HepG2 (cell line): ENCODE measurements around the gene NOL12. TPM values are rescaled to one million over a fixed set of nuclear protein-coding genes. Genes with fewer than 3 reads are reported as not detected.

Source experiments
- KAT8 ChIP-seq: IDR thresholded peaks from 2 replicates; pipeline ENCODE4 v1.6.1; 2016; ENCODE audit warnings: missing genetic modification reagents, missing compliant biosample characterization
- LCORL ChIP-seq, 2 experiments: fragments of 450-650 bp in 1 of 2; sonication (generic) in 1 of 2; formaldehyde crosslinking in 1 of 2; IDR thresholded peaks; 2 replicates each; pipeline versions ENCODE4 v1.5.0 to v1.6.1; 2017 to 2020; ENCODE audit warnings: antibody characterized with exemption in 1 of 2, missing genetic modification reagents in 1 of 2
- NBN ChIP-seq: fragments of 450-650 bp; conservative IDR thresholded peaks from 2 replicates; pipeline ENCODE4 v1.6.1; 2017
- PHF5A ChIP-seq: IDR thresholded peaks from one replicate; pipeline ENCODE4 v1.6.1; 2018; ENCODE audit warnings: low read depth, missing genetic modification reagents; ENCODE audit not compliant: unreplicated experiment
- POLR2G ChIP-seq: fragments of 200-400 bp; formaldehyde crosslinking; IDR thresholded peaks from 2 replicates; pipeline ENCODE4 v1.6.1; 2018; ENCODE audit warnings: mild to moderate bottlenecking, low read depth, low read length, moderate library complexity
- RNF2 ChIP-seq: fragments of 450-650 bp; conservative IDR thresholded peaks from 2 replicates; pipeline ENCODE4 v1.6.1; 2016; ENCODE audit warnings: low read depth
- SP1 ChIP-seq, 2 experiments: fragments of 450-650 bp in 1 of 2; sonication (generic) in 1 of 2; formaldehyde crosslinking in 1 of 2; IDR thresholded peaks; 2 replicates each; pipeline versions ENCODE4 v1.4.0 to v1.6.1; 2016 to 2020; ENCODE audit warnings: missing genetic modification reagents in 1 of 2
- TBX2 ChIP-seq: sonication (generic); formaldehyde crosslinking; IDR thresholded peaks from 2 replicates; pipeline ENCODE4 v1.5.0; 2020; ENCODE audit warnings: missing genetic modification reagents, mild to moderate bottlenecking, borderline replicate concordance
- TOE1 ChIP-seq: sonication (generic); formaldehyde crosslinking; IDR thresholded peaks from 2 replicates; pipeline ENCODE4 v1.4.0; 2020; ENCODE audit warnings: mild to moderate bottlenecking, missing genetic modification reagents
- ZBTB25 ChIP-seq: IDR thresholded peaks from 2 replicates; pipeline ENCODE4 v1.6.1; 2018; ENCODE audit warnings: missing genetic modification reagents
- ZNF282 ChIP-seq: fragments of 450-650 bp; IDR thresholded peaks from 2 replicates; pipeline ENCODE4 v1.6.1; 2018; ENCODE audit not compliant: partially characterized antibody
- ZNF343 ChIP-seq: sonication (generic); formaldehyde crosslinking; IDR thresholded peaks from 2 replicates; pipeline ENCODE4 v1.4.0; 2020; ENCODE audit warnings: mild to moderate bottlenecking, missing genetic modification reagents
- ZNF878 ChIP-seq: sonication (generic); formaldehyde crosslinking; IDR thresholded peaks from 2 replicates; pipeline ENCODE4 v1.8.1; 2023; ENCODE audit warnings: mild to moderate bottlenecking, missing genetic modification reagents, moderate library complexity
- polyA plus RNA-seq, 8 experiments: library from polyadenylated mRNA; depleted of rRNA in 3 of 8; stranded (reverse) in 7 of 8; unstranded in 1 of 8; fragments of >200 nt; fragmentation: Illumina TruSeq in 4 of 8; extraction: Trizol in 4 of 8; gene quantifications; 2 replicates each; pipeline versions ENCODE4 v1.2.1 to v1.2.3, GENCODE V29; 2011 to 2016; ENCODE audit warnings: low read depth in 4 of 8, missing spikeins in 1 of 8, mixed read lengths in 1 of 8; ENCODE audit not compliant: insufficient read depth in 1 of 8
- total RNA-seq, 5 experiments: library from RNA; depleted of rRNA; stranded (reverse); fragments of >200 nt; fragmentation: Illumina TruSeq; extraction: Trizol; gene quantifications; 2 replicates each; pipeline ENCODE4 v1.2.3, GENCODE V29; 2016; ENCODE audit warnings: low read depth in 1 of 5
- TF ChIP-seq, protein P1 (sequence below): sonication (generic); formaldehyde crosslinking; IDR thresholded peaks from 2 replicates; pipeline ENCODE4 v1.8.1; 2023; ENCODE audit warnings: mild to moderate bottlenecking, missing genetic modification reagents
- TF ChIP-seq, protein P2 (sequence below), 2 experiments: fragments of 450-650 bp in 1 of 2; sonication (generic) in 1 of 2; formaldehyde crosslinking; IDR thresholded peaks; 2 replicates each; pipeline versions ENCODE4 v1.5.0 to v1.8.0; 2020 to 2022; ENCODE audit warnings: mild to moderate bottlenecking in 1 of 2, missing genetic modification reagents in 1 of 2
- TF ChIP-seq, protein P3 (sequence below): sonication (generic); formaldehyde crosslinking; IDR thresholded peaks from 2 replicates; pipeline ENCODE4 v1.4.0; 2020; ENCODE audit warnings: low read depth, missing genetic modification reagents
- TF ChIP-seq, protein P4 (sequence below): IDR thresholded peaks from 2 replicates; pipeline ENCODE4 v1.6.1; 2016
- TF ChIP-seq, protein P5 (sequence below): sonication (generic); formaldehyde crosslinking; IDR thresholded peaks from 2 replicates; pipeline ENCODE4 v1.8.0; 2022; ENCODE audit warnings: mild to moderate bottlenecking, missing genetic modification reagents

NOL12 gene
- total and polyA plus RNA-seq, 2 of the 13 experiments (the other 11 are each of a cell fraction or from before 2014, with no cell fraction given), result 14.3 to 31.4 TPM

- TF ChIP-seq, protein P1, sequence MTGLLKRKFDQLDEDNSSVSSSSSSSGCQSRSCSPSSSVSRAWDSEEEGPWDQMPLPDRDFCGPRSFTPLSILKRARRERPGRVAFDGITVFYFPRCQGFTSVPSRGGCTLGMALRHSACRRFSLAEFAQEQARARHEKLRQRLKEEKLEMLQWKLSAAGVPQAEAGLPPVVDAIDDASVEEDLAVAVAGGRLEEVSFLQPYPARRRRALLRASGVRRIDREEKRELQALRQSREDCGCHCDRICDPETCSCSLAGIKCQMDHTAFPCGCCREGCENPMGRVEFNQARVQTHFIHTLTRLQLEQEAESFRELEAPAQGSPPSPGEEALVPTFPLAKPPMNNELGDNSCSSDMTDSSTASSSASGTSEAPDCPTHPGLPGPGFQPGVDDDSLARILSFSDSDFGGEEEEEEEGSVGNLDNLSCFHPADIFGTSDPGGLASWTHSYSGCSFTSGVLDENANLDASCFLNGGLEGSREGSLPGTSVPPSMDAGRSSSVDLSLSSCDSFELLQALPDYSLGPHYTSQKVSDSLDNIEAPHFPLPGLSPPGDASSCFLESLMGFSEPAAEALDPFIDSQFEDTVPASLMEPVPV (CRISPR knock-in tag), result no peak
- TF ChIP-seq TOE1, result no peak
- peak; percentile 69; the same call in 1 of the 2 replicates for TF ChIP-seq TBX2
- peak; percentile 27; the same call in 1 of the 2 replicates for TF ChIP-seq POLR2G
- no peak for TF ChIP-seq ZNF343 (CRISPR knock-in tag)
- TF ChIP-seq, protein P2, sequence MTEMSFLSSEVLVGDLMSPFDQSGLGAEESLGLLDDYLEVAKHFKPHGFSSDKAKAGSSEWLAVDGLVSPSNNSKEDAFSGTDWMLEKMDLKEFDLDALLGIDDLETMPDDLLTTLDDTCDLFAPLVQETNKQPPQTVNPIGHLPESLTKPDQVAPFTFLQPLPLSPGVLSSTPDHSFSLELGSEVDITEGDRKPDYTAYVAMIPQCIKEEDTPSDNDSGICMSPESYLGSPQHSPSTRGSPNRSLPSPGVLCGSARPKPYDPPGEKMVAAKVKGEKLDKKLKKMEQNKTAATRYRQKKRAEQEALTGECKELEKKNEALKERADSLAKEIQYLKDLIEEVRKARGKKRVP (CRISPR knock-in tag; IDR thresholded peaks at IDR 0.05), result 0 out of 4 replicates have a peak, but pooled peaks of 1 of the 2 experiments have one; percentile 13
- no peak for TF ChIP-seq ZNF878 (CRISPR knock-in tag)
- no peak for TF ChIP-seq ZNF282
- no peak for TF ChIP-seq SP1 (IDR thresholded peaks at IDR 0.05)
- peak; percentile 77 for TF ChIP-seq SP1 (CRISPR knock-in tag; IDR thresholded peaks at IDR 0.05)
- peak; percentile 56; the same call in 1 of the 2 replicates for TF ChIP-seq ZBTB25 (CRISPR knock-in tag)
- TF ChIP-seq, protein P3, sequence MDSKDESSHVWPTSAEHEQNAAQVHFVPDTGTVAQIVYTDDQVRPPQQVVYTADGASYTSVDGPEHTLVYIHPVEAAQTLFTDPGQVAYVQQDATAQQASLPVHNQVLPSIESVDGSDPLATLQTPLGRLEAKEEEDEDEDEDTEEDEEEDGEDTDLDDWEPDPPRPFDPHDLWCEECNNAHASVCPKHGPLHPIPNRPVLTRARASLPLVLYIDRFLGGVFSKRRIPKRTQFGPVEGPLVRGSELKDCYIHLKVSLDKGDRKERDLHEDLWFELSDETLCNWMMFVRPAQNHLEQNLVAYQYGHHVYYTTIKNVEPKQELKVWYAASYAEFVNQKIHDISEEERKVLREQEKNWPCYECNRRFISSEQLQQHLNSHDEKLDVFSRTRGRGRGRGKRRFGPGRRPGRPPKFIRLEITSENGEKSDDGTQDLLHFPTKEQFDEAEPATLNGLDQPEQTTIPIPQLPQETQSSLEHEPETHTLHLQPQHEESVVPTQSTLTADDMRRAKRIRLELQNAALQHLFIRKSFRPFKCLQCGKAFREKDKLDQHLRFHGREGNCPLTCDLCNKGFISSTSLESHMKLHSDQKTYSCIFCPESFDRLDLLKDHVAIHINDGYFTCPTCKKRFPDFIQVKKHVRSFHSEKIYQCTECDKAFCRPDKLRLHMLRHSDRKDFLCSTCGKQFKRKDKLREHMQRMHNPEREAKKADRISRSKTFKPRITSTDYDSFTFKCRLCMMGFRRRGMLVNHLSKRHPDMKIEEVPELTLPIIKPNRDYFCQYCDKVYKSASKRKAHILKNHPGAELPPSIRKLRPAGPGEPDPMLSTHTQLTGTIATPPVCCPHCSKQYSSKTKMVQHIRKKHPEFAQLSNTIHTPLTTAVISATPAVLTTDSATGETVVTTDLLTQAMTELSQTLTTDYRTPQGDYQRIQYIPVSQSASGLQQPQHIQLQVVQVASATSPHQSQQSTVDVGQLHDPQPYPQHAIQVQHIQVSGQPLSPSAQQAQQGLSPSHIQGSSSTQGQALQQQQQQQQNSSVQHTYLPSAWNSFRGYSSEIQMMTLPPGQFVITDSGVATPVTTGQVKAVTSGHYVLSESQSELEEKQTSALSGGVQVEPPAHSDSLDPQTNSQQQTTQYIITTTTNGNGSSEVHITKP (CRISPR knock-in tag), result 0 out of 2 replicates have a peak, but pooled peaks have one; percentile 44
- TF ChIP-seq KAT8 (CRISPR knock-in tag), result peak; percentile 57; the same call in 1 of the 2 replicates
- TF ChIP-seq, protein P4, sequence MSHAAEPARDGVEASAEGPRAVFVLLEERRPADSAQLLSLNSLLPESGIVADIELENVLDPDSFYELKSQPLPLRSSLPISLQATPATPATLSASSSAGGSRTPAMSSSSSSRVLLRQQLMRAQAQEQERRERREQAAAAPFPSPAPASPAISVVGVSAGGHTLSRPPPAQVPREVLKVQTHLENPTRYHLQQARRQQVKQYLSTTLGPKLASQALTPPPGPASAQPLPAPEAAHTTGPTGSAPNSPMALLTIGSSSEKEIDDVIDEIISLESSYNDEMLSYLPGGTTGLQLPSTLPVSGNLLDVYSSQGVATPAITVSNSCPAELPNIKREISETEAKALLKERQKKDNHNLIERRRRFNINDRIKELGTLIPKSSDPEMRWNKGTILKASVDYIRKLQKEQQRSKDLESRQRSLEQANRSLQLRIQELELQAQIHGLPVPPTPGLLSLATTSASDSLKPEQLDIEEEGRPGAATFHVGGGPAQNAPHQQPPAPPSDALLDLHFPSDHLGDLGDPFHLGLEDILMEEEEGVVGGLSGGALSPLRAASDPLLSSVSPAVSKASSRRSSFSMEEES, result 0 out of 2 replicates have a peak, but pooled peaks have one; percentile 9
- no peak for TF ChIP-seq LCORL (IDR thresholded peaks at IDR 0.05)
- peak; percentile 44; the same call in 1 of the 2 replicates for TF ChIP-seq LCORL (CRISPR knock-in tag; IDR thresholded peaks at IDR 0.05)
- no peak for TF ChIP-seq NBN
- no peak for TF ChIP-seq RNF2
- no peak for TF ChIP-seq PHF5A (CRISPR knock-in tag)
- TF ChIP-seq, protein P5, sequence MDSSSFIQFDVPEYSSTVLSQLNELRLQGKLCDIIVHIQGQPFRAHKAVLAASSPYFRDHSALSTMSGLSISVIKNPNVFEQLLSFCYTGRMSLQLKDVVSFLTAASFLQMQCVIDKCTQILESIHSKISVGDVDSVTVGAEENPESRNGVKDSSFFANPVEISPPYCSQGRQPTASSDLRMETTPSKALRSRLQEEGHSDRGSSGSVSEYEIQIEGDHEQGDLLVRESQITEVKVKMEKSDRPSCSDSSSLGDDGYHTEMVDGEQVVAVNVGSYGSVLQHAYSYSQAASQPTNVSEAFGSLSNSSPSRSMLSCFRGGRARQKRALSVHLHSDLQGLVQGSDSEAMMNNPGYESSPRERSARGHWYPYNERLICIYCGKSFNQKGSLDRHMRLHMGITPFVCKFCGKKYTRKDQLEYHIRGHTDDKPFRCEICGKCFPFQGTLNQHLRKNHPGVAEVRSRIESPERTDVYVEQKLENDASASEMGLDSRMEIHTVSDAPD (CRISPR knock-in tag), result no peak
Measured at GRCh38 chr22:37676736-37677492, 9.2 kb upstream of the NOL12 start (continued).
